Activated effector memory CD4-positive, alpha-beta T cell treated with Interleukin-2 at 50 U/mL for 16 hours (primary cell): ENCODE measurements around the gene TPK1.

ENCODE experiments used
- DNase-seq: peaks from one replicate; pipeline ENCODE4 v3.0.0-alpha.2; 2020

The TPK1 gene

DNA sequence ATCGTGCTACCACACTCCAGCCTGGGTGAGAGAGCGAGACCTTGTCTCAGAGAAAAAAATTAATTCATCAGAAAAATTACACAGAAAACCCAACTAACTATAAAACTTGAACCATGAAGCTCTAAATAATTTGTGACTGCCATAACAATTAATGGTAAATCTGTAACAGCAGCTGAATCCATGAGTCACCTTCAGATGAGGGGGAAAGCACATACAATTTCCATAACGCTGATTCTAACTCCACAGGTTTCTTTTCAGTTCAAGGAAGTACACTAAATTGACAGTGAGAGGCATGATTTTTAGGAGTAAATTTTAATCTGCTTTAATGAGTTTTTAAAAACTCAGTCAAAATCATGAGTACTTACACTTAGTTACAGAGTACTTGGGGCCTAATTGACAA, 312.2 kb downstream of the TPK1 start:
- no peak for DNase-seq

DNA sequence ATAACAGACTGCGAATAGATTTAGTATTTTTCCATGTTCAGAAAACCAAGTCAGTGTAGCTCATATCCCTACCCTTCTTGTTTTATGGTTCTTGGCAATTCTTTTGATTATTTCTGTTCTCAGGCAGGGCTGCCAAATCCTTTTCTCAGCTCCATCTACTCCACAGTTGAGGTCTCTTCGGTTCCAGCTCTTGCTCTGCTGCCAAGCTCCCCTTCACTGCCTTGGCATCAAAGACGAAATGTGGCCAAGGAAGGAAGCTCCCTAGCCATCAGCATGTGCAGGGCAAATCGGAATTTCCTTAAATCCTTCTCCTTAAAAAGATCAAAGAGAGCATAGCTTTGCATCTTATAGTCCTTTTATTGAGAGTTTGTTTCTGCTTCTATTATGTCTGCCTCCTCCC, 315.9 kb downstream of the TPK1 start:
- DNase-seq: no peak

DNA sequence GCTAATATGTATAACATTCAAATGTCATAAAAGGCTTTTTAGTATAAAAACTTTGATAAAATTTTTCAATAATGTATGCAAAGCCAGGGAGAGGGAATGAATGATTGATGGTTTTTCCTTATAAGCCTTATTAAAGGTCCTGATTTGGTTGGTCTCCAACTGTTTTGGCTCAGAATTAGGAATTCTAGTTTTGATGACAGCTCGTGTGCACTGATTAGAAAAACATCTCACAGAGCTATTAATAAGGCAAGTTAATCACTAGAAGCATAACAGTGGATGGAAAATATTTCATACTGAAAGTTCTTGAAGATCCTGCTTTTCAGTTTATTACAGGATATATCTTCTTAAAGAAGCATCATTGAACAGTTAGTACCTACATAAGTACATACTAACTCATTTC, 317.5 kb downstream of the TPK1 start:
- no peak for DNase-seq

DNA sequence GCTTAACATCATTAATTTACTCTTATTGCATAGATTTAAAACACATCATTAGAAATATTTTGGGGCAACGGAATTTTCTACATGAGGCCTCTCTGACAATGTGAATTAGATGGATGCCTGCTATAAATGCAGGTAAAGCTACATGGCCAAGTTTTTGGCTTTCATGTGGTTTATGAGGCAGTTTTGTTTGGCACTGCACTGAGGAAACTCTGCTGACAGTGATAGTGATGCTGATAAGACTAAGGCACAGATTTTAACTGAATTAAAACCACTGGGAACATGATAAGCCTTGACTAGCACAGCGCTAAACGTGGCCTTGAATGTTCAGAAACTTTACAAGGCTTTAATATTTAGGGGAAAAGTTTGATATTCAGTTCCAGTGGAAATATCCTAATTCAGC, 318.1 kb downstream of the TPK1 start:
- no peak for DNase-seq

DNA sequence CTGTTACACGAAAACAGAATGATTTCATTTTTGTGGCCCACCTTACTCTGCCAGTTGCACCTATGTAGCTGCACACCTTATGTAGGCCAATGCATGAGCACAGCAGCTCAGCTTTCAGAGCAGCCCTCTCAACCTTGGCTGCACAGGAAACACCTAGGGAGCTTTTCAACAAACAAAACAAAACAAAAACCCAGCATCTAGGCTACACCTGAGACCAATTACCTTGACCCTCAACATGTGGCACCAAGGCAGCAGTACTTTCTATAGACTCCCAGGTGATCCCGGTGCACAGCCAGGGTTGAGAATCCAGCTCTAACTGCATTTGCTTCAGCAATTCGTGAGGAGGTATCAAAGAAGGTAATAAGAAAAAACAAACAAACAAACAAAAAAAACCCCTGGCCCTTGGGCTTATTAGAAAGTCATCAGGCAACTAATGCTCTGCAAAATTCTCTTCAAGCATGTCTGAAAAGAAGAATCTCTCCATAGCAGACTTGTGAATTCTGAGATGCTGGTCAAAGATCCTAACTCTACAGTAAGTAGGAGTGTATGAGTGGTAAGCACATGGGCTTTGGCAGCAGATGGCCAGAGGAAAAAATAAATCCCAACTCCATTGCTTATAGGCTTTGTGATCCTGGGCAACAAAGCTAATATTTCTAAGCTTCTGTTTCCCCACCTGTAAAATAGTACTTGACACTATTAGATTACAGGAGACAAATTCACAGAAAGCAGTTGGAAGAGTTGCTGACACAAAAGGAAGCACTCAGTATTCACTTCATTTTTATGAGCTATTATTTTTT, 318.9 kb downstream of the TPK1 start:
- DNase-seq: no peak

DNA sequence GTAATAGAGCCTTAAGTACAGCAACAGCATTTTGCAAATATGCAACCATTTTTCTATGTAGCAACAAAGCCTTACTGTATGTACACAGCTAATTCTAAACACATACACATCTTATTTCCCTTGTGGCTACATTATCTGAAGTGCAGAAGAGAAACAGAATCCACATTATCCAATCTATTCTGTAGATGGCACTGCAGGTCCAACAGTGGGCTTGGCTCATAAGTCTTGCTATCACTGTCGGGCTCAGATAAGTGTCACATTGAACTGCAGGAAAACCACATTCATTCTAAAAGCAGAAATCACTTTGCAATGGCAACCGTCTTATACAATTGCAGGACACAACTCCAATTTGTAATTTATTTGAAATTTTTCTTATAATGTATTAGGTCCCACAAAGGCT, 322.5 kb downstream of the TPK1 start:
- DNase-seq: no peak

DNA sequence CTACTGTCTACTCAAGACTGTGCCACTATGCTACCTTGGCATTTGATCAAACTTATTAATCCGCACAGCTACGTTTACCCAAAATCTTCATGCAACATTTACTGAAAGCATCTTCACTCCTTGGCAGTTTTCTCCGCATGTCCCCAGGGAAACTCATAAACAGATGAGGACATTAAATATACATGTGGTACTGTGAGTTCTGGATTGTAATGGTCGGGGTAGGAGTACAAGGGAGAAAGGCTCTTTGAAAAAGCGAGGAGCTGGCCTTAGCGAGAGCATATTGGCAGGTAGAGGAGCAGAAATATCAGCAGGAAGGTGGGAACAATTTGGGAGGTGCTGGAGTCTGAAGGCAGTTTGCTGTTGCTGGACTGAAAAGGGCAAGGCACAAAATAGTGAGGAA, 325.2 kb downstream of the TPK1 start:
- no peak for DNase-seq

DNA sequence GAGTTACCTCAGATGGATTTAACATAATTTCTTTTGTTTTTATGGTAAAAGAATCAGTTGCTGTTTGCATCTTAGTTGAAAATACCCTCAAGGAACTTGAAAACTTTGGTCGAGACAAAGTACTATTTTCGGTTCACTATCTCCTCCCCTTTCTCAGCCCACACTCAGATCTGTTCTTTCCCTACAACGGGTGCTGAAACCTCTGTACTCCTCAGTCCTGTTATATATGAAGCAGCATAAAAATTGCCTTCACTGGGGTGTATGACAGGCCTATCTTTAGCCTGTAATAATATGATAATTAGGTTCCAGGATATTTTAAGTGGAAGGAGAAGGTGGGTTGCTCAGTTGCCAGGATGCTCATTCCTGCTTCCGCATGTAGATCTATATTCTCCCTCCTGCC, 327.2 kb downstream of the TPK1 start:
- no peak for DNase-seq

DNA sequence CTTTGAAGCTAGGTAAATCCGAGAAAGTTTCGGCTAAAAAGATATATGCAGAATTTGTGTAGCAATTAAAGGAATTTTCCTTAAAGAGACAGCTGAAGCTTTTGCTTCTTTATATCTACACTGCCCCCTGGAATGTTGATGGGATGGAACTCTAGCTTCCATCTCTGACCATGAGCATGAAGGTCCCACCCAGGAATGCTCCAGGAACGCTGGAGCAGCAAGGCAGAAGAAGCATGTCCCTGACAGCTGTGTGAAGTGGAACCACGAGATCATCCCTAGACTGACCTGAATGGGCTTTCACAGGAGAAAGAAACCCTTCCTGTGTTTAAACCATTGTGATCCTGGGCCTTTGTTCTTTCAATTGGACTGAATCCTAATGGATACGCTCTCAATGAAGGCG, 332.6 kb downstream of the TPK1 start:
- no peak for DNase-seq

DNA sequence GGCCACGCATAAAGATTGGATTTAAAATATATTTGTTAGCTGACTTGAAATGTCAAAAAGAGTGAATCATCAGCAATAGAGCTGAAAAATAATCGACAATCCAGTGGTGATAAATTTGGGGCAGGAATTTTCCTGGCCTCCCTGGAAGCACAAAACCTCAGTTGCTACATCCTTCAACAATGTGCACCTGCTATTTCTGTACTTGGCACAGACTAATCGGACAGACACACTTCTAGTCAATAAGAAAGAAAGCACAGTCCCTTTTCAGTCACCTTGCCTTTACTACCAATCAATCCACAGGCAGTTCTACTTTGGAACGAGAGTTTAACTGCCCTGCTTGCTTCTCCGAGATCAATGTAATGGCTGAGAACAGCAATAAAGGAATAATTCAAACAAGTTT, 335.6 kb downstream of the TPK1 start:
- no peak for DNase-seq

DNA sequence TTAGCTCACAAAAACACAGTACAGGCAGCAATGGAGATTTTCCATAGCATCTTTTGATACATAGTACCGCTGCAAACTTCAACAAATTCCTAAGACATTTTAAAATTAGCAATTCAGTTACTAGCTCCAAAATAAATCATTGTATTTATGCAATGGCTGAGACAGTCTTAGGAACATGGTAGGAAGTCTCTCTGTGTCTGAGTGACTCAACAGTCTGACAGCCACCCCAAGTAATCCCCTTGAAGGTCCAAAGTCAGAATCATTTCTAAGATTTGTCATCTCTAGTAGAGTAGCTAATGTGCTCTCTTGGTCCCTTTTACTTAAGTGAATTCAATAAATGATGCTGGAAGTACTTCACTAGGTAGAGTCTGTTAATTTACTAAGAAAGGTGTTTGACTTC, 338.6 kb downstream of the TPK1 start:
- DNase-seq: no peak

DNA sequence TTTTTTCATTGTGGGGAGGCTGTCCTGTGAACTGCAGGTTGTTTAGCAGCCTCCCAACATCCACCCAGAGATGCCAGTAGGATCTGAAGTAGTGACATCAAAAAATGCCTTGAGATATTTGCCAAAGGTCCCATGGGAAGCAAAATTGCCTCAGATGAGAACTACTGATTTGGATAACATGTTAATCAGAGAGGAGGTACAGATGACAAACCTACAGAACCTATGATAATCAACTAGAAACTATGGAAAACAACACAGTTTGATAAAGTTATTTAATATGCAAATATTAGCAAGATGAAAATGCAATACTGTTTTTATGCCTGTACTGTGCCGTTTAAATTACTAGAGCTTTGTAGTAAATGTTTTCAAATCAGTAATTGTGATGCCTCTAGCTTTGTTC, 341.5 kb downstream of the TPK1 start:
- DNase-seq: no peak

DNA sequence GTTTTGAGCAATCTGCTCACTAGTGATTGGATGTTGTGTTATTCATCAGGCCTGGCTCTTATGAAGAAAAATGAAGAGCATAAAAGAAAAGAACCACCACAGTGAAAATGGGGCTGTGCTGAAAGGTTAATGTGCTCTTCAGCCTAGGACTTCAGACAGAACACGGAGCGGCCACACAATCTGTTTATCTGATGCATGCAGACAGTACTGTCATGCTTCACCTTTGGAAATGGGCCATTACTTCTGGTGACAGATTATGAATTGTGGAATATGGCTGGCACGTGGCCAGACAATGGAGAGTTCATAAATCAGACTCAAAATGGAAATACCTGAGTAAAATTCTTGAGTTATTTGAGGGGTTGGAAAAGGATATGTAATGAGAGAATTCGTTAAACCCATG, 346.3 kb downstream of the TPK1 start:
- no peak for DNase-seq

DNA sequence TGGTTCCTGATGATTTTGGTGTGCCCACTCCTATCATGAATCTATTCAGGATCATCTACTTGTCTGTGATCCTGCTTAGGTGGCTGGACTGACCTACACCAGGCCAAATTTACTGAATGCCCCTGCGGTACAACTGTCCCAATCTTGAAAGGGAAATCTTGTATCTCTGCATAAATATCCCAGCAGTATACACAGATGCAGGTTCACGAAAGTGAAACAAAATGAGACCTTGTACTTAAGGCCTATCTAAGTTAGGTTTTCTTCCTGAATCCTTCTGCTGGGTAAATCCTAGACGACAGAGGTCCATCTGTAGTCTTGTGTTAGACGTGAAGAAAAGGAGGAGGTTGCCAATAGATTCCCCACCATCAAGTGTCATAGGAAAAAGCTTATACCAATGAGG, 346.9 kb downstream of the TPK1 start:
- DNase-seq: no peak

DNA sequence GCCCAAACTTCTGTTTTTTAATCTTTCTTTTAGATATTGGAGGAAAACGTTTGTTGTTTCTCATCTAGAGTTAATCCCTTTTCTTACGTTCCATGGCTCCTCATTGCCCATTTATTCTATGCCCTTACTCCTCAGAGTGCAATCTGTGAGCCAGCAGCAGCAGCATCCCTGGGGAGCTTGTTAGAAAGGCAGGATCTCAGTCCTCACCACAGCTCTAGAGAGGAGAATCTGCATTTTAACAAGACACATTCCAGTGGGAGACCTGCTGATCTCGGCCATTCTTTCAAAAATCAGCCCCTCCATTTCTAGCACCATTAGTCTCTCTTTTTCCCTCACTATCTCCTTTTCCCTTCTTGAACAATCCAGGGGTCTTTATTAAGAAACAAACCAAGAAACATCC, 348.0 kb downstream of the TPK1 start:
- no peak for DNase-seq

DNA sequence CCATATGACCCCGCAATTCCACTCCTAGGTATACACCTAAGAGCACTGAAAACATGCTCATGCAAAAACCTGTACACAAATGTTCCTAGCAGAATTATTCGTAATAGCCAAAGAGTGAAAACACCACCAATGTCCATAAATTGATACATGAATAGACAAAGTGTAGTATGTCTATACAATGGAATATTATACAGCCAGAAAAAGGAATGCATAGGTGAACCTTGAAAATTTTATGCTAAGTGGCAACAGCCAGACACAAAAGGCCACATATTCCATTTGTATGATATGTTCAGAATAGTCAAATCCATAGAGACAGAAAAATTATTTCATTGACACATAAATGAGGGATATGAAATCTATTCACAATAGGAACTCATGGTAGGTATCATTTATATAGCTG, 351.4 kb downstream of the TPK1 start:
- DNase-seq: no peak

DNA sequence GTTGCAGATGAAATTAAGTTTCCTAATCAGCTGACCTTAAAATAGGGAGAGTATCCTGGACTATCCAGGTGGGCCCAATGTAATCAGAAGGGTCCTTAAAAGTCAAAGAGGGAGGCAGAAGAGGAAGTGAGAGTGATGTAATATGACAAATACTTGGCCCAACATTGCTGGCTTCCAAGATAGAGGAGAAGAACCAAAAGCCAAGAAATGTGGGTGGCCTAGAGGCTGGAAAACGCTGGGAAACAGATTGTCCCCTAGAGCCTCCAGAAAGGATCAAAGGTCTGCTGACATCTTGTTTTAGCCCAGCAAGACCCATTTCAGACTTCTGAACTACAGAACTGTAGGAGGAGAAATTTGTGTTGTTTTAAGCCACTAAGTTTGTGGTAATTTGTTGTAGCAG, 352.7 kb downstream of the TPK1 start:
- no peak for DNase-seq

DNA sequence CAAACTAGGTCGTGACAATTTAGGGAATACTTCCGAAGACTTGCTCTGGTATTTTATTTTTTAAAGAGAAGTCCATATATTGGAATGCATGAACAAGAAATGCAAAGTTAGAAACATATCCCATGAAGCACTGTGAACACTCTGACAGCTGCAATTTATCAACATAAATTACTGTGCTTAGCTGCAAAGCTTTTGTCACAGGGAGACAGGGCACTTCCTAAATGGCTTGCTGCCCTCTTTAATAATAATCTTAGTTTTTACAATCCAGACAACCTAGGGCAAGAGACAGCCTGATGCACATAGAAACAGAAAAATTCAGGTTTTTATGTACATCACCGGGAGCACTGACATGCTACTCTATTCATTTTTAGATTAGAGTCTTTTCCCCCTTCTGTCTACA, 354.0 kb downstream of the TPK1 start:
- no peak for DNase-seq

DNA sequence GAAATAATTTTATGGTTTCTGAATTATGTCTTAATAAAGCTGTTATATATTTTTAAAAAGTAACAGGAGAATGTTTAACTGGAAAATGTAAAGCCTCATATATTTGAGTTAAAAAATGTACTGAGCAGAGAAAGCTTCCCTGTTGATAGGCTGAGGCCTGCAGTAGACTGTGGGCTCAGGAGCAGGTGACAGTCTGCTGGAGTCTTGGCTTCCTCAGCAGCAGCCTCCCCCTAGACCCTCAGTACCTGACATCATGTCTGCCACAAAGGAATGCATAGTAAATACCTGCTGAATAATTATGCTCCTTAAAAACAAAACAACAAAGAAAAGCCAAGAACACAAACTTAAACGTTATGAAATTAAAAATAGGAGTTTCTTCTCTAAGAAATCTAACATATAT, 358.5 kb downstream of the TPK1 start:
- DNase-seq: no peak

DNA sequence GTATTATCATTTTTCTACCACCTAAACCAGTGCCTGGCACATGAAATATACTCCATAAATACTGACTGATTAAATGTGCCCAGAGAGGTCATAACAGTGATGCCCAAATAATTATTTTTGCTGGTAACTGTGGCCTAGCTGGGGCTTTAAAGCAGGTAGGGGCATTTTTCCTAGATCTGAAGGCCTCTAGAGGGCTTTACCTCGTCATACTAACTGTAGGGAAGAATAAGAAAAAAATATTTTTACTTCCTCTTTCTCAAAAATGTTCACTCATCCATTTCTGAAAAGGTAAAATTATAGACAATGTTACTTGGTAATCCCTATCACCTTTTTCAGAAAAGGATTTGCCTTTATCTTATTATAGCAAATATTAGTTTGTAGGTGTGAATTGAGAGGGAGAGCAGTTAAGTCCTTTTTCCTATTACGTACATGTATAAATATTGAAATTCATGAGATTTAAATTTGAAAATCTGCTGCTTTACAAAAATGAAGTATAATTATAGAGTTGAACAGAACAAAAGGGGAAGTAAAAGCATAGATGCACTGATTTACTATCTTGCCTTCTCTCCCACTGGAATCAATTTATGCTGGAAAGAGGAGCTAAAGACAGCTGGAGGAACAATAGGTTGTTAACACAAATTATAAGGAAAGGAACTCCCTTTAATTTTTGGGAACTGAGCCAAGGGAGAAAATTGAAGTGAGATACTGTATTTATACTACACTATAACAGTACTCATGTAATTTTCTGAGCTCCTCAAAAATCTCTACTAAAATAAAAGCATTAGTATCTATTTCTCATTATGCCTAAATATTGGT, 360.8 kb downstream of the TPK1 start:
- no peak for DNase-seq

DNA sequence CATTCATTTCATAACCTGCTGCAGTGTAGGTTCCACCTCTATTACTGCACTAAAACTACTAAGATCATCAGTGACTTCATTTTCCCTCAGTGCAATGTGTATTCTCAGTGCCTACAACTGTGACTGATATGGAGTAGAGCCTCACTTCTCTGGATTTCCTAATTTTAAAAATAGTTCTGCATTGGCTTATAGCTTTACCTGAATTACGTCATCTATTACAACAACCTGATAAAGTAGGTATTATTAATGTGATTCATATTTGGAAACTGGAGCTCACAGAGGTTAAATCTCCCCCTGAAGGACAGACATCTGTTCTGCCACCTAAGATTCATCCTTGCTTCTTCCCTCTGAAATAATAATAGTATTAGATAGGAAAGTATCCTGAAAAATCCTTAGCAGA, 361.5 kb downstream of the TPK1 start:
- no peak for DNase-seq

DNA sequence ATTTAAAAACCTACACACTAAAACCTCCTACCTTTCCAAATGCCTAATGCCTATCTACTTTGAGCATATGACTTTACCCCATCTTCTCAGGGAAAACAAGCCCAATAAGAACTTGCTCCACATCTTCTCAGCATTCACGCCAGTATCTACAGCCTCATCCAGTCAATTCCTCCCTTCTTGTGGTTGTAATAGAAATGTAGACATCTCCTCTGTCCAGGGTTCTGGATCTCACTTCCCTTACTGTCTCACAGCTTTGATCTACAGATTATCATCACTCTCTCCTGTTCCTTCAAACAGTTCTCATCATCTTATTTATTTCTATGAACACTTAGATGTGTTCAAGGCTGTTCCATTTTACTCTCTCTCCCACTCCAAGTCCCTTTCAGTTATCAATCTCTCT, 361.9 kb downstream of the TPK1 start:
- DNase-seq: no peak

DNA sequence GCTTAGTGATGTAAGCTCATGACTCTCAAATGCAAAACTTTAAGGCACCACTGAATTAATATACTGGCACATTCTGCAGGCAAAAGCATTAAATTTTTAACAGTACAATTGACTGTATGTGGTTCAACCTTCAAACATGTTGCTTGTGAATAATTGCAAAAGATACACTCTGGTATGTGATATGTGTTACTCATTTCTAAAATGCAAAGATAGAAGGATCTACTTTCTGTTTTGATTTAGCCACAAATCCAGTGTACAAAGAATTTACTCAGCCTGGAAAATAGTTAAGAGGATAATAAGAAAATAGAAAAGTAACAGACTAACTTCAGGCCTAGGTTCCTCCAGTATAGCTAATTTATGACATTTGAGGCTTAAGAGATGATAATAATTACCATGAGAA, 365.8 kb downstream of the TPK1 start:
- DNase-seq: no peak

DNA sequence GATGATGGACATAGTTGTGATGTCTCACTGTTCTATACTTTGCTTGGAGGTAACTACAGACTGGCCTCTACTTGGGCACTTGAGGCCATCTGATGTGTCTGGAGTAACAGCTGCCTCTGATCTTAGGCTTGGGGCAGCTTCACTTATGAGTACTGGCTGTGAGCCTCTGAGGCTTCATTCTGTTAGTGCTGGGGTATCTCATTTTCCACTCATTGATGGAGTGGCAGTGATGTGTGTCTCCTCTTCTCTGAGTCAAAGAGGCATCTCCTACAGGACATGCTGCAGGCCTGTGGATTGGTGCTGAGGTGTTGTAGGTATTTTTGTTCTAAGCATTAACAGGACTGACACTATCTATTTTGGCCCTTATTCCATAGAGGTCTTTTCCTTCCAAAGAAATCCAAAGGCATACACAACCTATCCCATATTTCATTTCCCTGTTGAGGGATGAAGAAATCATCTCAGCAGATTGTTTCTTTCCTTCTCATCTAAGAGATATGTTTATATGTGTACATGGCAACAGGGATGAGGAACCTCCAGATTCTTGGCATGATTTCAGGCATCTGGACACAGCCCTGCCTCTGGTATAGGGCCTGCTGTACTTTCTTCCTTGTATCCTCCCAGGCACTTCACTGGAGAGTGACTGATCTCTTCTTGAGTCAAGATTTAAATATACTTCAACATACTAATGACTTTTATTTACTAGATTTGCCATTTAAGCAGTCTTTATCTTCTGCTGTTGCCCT, 366.7 kb downstream of the TPK1 start:
- DNase-seq: no peak
